ENCODE measurements around the gene AGAP1. TPM values are rescaled to one million over a fixed set of nuclear protein-coding genes. Genes with fewer than 3 reads are reported as not detected.

Gene AGAP1
- total and polyA plus RNA-seq, 7 donors: 10.8 to 42.7 (median 18.6) TPM

- Histone ChIP-seq H3K4me1 (peaks cover 0 to 6% (median 0%) of the 10 kb centered on the region in 4 donors), H3K27ac (no peak overlapping the region), H3K27me3 (no peaks in the 10 kb centered on the region), H3K36me3 (no peaks in the 10 kb centered on the region), H3K9me3 (no peaks in the 10 kb centered on the region), H3K4me3 (no peak overlapping the region)
- no peak for DNase-seq
- intact Hi-C loops (cut with DNase I): no loop called here
- WGBS, 2 donors: 93 to 95% methylated on average over 21 of the region's 21 CpGs
- TF ChIP-seq POLR2AphosphoS5 (IDR thresholded peaks at IDR 0.05) (no peak), EP300 (IDR thresholded peaks at IDR 0.05) (no peak), CTCF (IDR thresholded peaks at IDR 0.05) (no peak), POLR2A (IDR thresholded peaks at IDR 0.05) (no peak)
These were observed 615.6 kb downstream of the AGAP1 start for GRCh38 chr2:236109473-236109872.

- no peaks in the 10 kb centered on the region for H3K4me1 ChIP-seq
These were observed 618.6 kb downstream of the AGAP1 start for GRCh38 chr2:236112466-236112865.

GRCh38 chr2:236113425-236113824 lies 619.6 kb downstream of the AGAP1 start:
- no peaks in the 10 kb centered on the region for H3K36me3 ChIP-seq
- WGBS, 2 donors: 94% methylated on average over 8 of the region's 8 CpGs
- intact Hi-C loops (cut with DNase I): no loop called here
- no peak for DNase-seq
- no peaks in the 10 kb centered on the region for H3K27me3 ChIP-seq
- H3K9me3 ChIP-seq: no peaks in the 10 kb centered on the region
- H3K27ac ChIP-seq: no peak overlapping the region
- TF ChIP-seq POLR2A (IDR thresholded peaks at IDR 0.05) (no peak), CTCF (IDR thresholded peaks at IDR 0.05) (no peak), POLR2AphosphoS5 (IDR thresholded peaks at IDR 0.05) (no peak), EP300 (IDR thresholded peaks at IDR 0.05) (no peak)
- no peaks in the 10 kb centered on the region for H3K4me1 ChIP-seq
- H3K4me3 ChIP-seq: no peak overlapping the region

More at GRCh38 chr2:236112466-236112865, 618.6 kb downstream of the AGAP1 start:
- Histone ChIP-seq H3K27me3 (no peaks in the 10 kb centered on the region), H3K4me3 (no peak overlapping the region), H3K27ac (no peak overlapping the region), H3K9me3 (no peaks in the 10 kb centered on the region), H3K36me3 (no peaks in the 10 kb centered on the region)
- no peak for DNase-seq
- intact Hi-C loops (cut with DNase I): no loop called here
- WGBS, 2 donors: 86 to 94% methylated on average over 14 of the region's 14 CpGs
- TF ChIP-seq POLR2AphosphoS5 (IDR thresholded peaks at IDR 0.05): no peak
- no peak for TF ChIP-seq CTCF (IDR thresholded peaks at IDR 0.05)
- no peak for TF ChIP-seq EP300 (IDR thresholded peaks at IDR 0.05)
- no peak for TF ChIP-seq POLR2A (IDR thresholded peaks at IDR 0.05)

- 91 to 94% methylated on average over 13 of the region's 13 CpGs for WGBS, 2 donors
- no peak for DNase-seq
- Histone ChIP-seq H3K4me1 (no peaks in the 10 kb centered on the region), H3K4me3 (no peak overlapping the region), H3K36me3 (no peaks in the 10 kb centered on the region), H3K27me3 (no peaks in the 10 kb centered on the region), H3K9me3 (no peaks in the 10 kb centered on the region), H3K27ac (no peak overlapping the region)
- intact Hi-C loops (cut with DNase I): no loop called here
- TF ChIP-seq EP300 (IDR thresholded peaks at IDR 0.05): no peak
- TF ChIP-seq POLR2AphosphoS5 (IDR thresholded peaks at IDR 0.05): no peak
- no peak for TF ChIP-seq POLR2A (IDR thresholded peaks at IDR 0.05)
- TF ChIP-seq CTCF (IDR thresholded peaks at IDR 0.05): no peak
These were observed 620.1 kb downstream of the AGAP1 start for GRCh38 chr2:236113948-236114347.

- intact Hi-C loops (cut with DNase I): no loop called here
- H3K36me3 ChIP-seq: no peaks in the 10 kb centered on the region
- H3K4me3 ChIP-seq: no peak overlapping the region
- 91 to 92% methylated on average over 15 of the region's 15 CpGs for WGBS, 2 donors
- no peaks in the 10 kb centered on the region for H3K27me3 ChIP-seq
- H3K4me1 ChIP-seq: no peaks in the 10 kb centered on the region
- H3K9me3 ChIP-seq: no peaks in the 10 kb centered on the region
- no peak overlapping the region for H3K27ac ChIP-seq
- no peak for TF ChIP-seq EP300 (IDR thresholded peaks at IDR 0.05)
- TF ChIP-seq CTCF (IDR thresholded peaks at IDR 0.05): no peak
- no peak for TF ChIP-seq POLR2A (IDR thresholded peaks at IDR 0.05)
- TF ChIP-seq POLR2AphosphoS5 (IDR thresholded peaks at IDR 0.05): no peak
- DNase-seq: no peak
These were observed 621.1 kb downstream of the AGAP1 start for GRCh38 chr2:236114959-236115358.

Measured in sigmoid colon (tissue), 7 donors.